Kidney glomerular epithelial cell (primary cell): Measurements from ENCODE around the gene KCNK4.
"Not testable (repeated sequence)": the region's sequence is repeated elsewhere in the genome, so short reads cannot be mapped to it uniquely, and the experiment has no call there.

Experiments
- DNase-seq: peaks from one replicate; lab custom pipeline; 2025; lab: John Stamatoyannopoulos, UW

The KCNK4 gene

GRCh38 chr11:64306876-64307622, 15.9 kb downstream of the KCNK4 start:
- no peak for DNase-seq

GRCh38 chr11:64307795-64308194, 16.7 kb downstream of the KCNK4 start:
- DNase-seq, result not testable (repeated sequence)

GRCh38 chr11:64312947-64313346, 21.8 kb downstream of the KCNK4 start:
- no peak for DNase-seq

- DNase-seq, result no peak
Observed at GRCh38 chr11:64313491-64314145, 22.5 kb downstream of the KCNK4 start.

GRCh38 chr11:64314146-64314804, 23.2 kb downstream of the KCNK4 start:
- DNase-seq, result no peak

- no peak for DNase-seq
Observed at GRCh38 chr11:64314805-64315561, 23.9 kb downstream of the KCNK4 start.

GRCh38 chr11:64315667-64316526, 24.8 kb downstream of the KCNK4 start:
- DNase-seq, result not testable (repeated sequence)

- no peak for DNase-seq
Observed at GRCh38 chr11:64316672-64317324, 25.7 kb downstream of the KCNK4 start.

GRCh38 chr11:64317325-64317960, 26.3 kb downstream of the KCNK4 start, which contains the start of gene TRMT112:
TRMT112 (minus strand) TSS chr11:64317559; CDS start chr11:64317526, 33 bp downstream.
- DNase-seq, result peak; percentile 99

- DNase-seq, result peak; percentile 91
Observed at GRCh38 chr11:64317961-64318765, 27.1 kb downstream of the KCNK4 start, which contains the start of gene PRDX5. PRDX5 (plus strand) TSS chr11:64318121; CDS start chr11:64318216, 95 bp downstream.

GRCh38 chr11:64318766-64319761, 28.0 kb downstream of the KCNK4 start:
- DNase-seq, result no peak

- DNase-seq, result no peak
Observed at GRCh38 chr11:64320556-64320955, 29.5 kb downstream of the KCNK4 start.

- no peak for DNase-seq
Observed at GRCh38 chr11:64321026-64321425, 29.9 kb downstream of the KCNK4 start.

GRCh38 chr11:64321533-64321932, 30.4 kb downstream of the KCNK4 start:
- DNase-seq, result no peak

GRCh38 chr11:64322925-64323260, 31.8 kb downstream of the KCNK4 start:
- DNase-seq, result no peak

- no peak for DNase-seq
Observed at GRCh38 chr11:64323373-64323772, 32.3 kb downstream of the KCNK4 start.

- DNase-seq, result not testable (repeated sequence)
Observed at GRCh38 chr11:64323984-64324383, 32.9 kb downstream of the KCNK4 start.
